Panc1 (cell line): ENCODE data around the gene SEMA6A. TPM values are rescaled to one million over a fixed set of nuclear protein-coding genes. Genes with fewer than 3 reads are reported as not detected.

Experiments used
- ATAC-seq: fragments of 200-7000 bp; cut with Tn5 transposase; 2 replicates; pipeline ENCODE4 v1.9.1; 2020; ENCODE audit warnings: mild to moderate bottlenecking, moderate library complexity
- BruUV-seq: library from RNA; stranded (reverse); fragments of 400-500 nt; replicated peaks from 2 replicates; lab custom pipeline; 2021; lab: Mats Ljungman, UMichigan
- CTCF ChIA-PET: fragments of 300-600 bp; sonication (Branson Sonifier 250); formaldehyde crosslinking; loops from one replicate; lab custom pipeline; 2022; ENCODE audit warnings: antibody characterized with exemption; lab: Charles Lee
- POLR2A ChIA-PET: fragments of 300-600 bp; sonication (Branson Sonifier 250); formaldehyde crosslinking; loops from one replicate; lab custom pipeline; 2022; ENCODE audit warnings: antibody characterized with exemption; lab: Charles Lee
- DNase-seq: peaks from one replicate; pipeline ENCODE4 v3.0.0-alpha.2; 2010; ENCODE audit warnings: low read depth, low spot score
- H3K27ac ChIP-seq: 2 replicates; pipeline ENCODE4 v1.5.1; 2011; ENCODE audit warnings: mild to moderate bottlenecking, low read length, inconsistent platforms
- H3K27me3 ChIP-seq: fragments of 200-500 bp; sonication (Bioruptor generic); 2 replicates; pipeline ENCODE4 v1.6.0; 2014; ENCODE audit warnings: low read length, inconsistent platforms; ENCODE audit not compliant: control insufficient read depth, insufficient read depth
- H3K36me3 ChIP-seq: fragments of 200-500 bp; sonication (Bioruptor generic); 2 replicates; pipeline ENCODE4 v1.5.1; 2014; ENCODE audit warnings: inconsistent platforms, mild to moderate bottlenecking, low read length, moderate library complexity; ENCODE audit not compliant: control insufficient read depth, insufficient read depth
- H3K4me1 ChIP-seq: 2 replicates; pipeline ENCODE4 v1.5.1; 2011; ENCODE audit warnings: inconsistent platforms, mild to moderate bottlenecking, low read length, moderate library complexity; ENCODE audit not compliant: control insufficient read depth, insufficient read depth
- H3K4me3 ChIP-seq, 2 experiments: 2 replicates each; pipeline ENCODE4 v1.5.1; 2011 to 2012; ENCODE audit warnings: low read depth in 2 of 2, low read length in 2 of 2, mild to moderate bottlenecking in 2 of 2, inconsistent platforms in 1 of 2, moderate library complexity in 1 of 2
- H3K9me3 ChIP-seq: fragments of 200-500 bp; sonication (Bioruptor generic); 2 replicates; pipeline ENCODE4 v1.5.1; 2014; ENCODE audit warnings: low read depth, mild to moderate bottlenecking, inconsistent platforms, low read length, moderate library complexity; ENCODE audit not compliant: control insufficient read depth, insufficient read depth
- CTCF ChIP-seq: fragments of 450-650 bp; IDR thresholded peaks from 2 replicates; pipeline ENCODE4 v1.5.1; 2017; ENCODE audit warnings: mild to moderate bottlenecking
- POLR2AphosphoS5 ChIP-seq: IDR thresholded peaks from 2 replicates; pipeline ENCODE4 v1.6.1; 2012; ENCODE audit warnings: mild to moderate bottlenecking, low read depth, low read length, moderate library complexity
- REST ChIP-seq, 2 experiments: IDR thresholded peaks; 2 replicates each; pipeline ENCODE4 v1.6.1; 2011 to 2012; ENCODE audit warnings: low read depth in 2 of 2, control low read depth in 1 of 2, low read length in 1 of 2, mild to moderate bottlenecking in 1 of 2, moderate library complexity in 1 of 2; ENCODE audit not compliant: insufficient read depth in 1 of 2
- SIN3A ChIP-seq: IDR thresholded peaks from 2 replicates; pipeline ENCODE4 v1.6.1; 2012; ENCODE audit warnings: low read depth, mild to moderate bottlenecking, low read length, moderate library complexity, borderline replicate concordance; ENCODE audit not compliant: insufficient read depth
- TCF7L2 ChIP-seq: IDR thresholded peaks from 2 replicates; pipeline ENCODE4 v1.6.1; 2011; ENCODE audit warnings: mild to moderate bottlenecking, low read depth, low read length, inconsistent platforms
- in situ Hi-C: cut with HindIII; loops from 2 replicates; pipeline ENCODE4 v1.10.0; 2016; ENCODE audit warnings: low sequenced_read_pairs, low pct_unique_long_range_greater_than_20kb
- intact Hi-C: fragments of 100-400 bp; cut with micrococcal nuclease; formaldehyde crosslinking; loops from one replicate; pipeline ENCODE4 v1.10.0; 2022; ENCODE audit not compliant: unreplicated experiment
- total RNA-seq: library from RNA; stranded (reverse); gene quantifications from one replicate; pipeline ENCODE4 v1.2.1, GENCODE V29; 2021; ENCODE audit not compliant: unreplicated experiment

The SEMA6A gene
- total RNA-seq, 1 experiment from 2014 or later = 0.54 TPM

- ChIA-PET CTCF (no interaction called here), POLR2A (no interaction called here)
- intact Hi-C loops = no loop called here
- no peak for TF ChIP-seq POLR2AphosphoS5
- no peak for TF ChIP-seq SIN3A
- no peak for TF ChIP-seq TCF7L2
- no peak for TF ChIP-seq REST (IDR thresholded peaks at IDR 0.05; ENCODE audit: insufficient read depth in 1 of 2, low read depth in 2 of 2, low read length in 1 of 2)
- no peak for TF ChIP-seq CTCF
- H3K36me3 ChIP-seq = no peaks in the 10 kb centered on the region
- DNase-seq (no peak), ATAC-seq (no peak)
- H3K4me3 ChIP-seq = no peak overlapping the region
- H3K4me1 ChIP-seq = no peaks in the 10 kb centered on the region
- no peak overlapping the region for H3K27ac ChIP-seq
- BruUV-seq = no TSS peak
- no peaks in the 10 kb centered on the region for H3K27me3 ChIP-seq
- peaks cover 17% of the 10 kb centered on the region; the same call in 1 of the 2 replicates for H3K9me3 ChIP-seq
- in situ Hi-C loops = no loop called here
Measured at GRCh38 chr5:116473706-116474105, 100.9 kb downstream of the SEMA6A start.

GRCh38 chr5:116472274-116472673 is 102.3 kb downstream of the SEMA6A start:
- H3K27ac ChIP-seq = no peak overlapping the region
- CTCF ChIA-PET = no interaction called here
- in situ Hi-C loops = no loop called here
- no TSS peak for BruUV-seq
- intact Hi-C loops = no loop called here
- no peaks in the 10 kb centered on the region for H3K27me3 ChIP-seq
- POLR2A ChIA-PET = no interaction called here
- DNase-seq (no peak), ATAC-seq (no peak)
- no peaks in the 10 kb centered on the region for H3K36me3 ChIP-seq
- TF ChIP-seq REST (IDR thresholded peaks at IDR 0.05; ENCODE audit: insufficient read depth in 1 of 2, low read depth in 2 of 2, low read length in 1 of 2) = no peak
- TF ChIP-seq SIN3A = no peak
- no peak for TF ChIP-seq TCF7L2
- TF ChIP-seq CTCF = no peak
- no peak for TF ChIP-seq POLR2AphosphoS5
- H3K4me3 ChIP-seq = no peak overlapping the region
- H3K9me3 ChIP-seq = peaks cover 15% of the 10 kb centered on the region; the same call in 1 of the 2 replicates
- no peaks in the 10 kb centered on the region for H3K4me1 ChIP-seq
